Measurements from ENCODE around the gene POLK.

GRCh38 chr5:75566710-75567309 is 55.1 kb downstream of the POLK start:
- TF ChIP-seq CTCF (conservative IDR thresholded peaks at IDR 0.05): no peak
- no peak for TF ChIP-seq EZH2 (IDR thresholded peaks at IDR 0.05; ENCODE audit: low read depth)
